Pancreas (tissue), 10 donors: Measurements from ENCODE around the gene SMIM9. TPM values are rescaled to one million over a fixed set of nuclear protein-coding genes. Genes with fewer than 3 reads are reported as not detected.
"Not testable (repeated sequence)": the region's sequence is repeated elsewhere in the genome, so short reads cannot be mapped to it uniquely, and the experiment has no call there.

ENCODE experiments used
- ATAC-seq, 4 donors: fragments of 200-7000 bp; cut with Tn5 transposase; one replicate each; pipeline versions ENCODE4 v1.8.0 to v1.9.1; 2020; ENCODE audit warnings: mild to moderate bottlenecking in 4 of 4, moderate library complexity in 4 of 4
- DNase-seq, 6 donors: peaks; one replicate each; pipeline ENCODE4 v3.0.0-alpha.2; 2020
- FAIRE-seq: peaks from 2 replicates; lab custom pipeline; 2012; peaks lifted over from hg19 to GRCh38; lab: Jason Lieb, UNC
- H3K27ac ChIP-seq, 4 donors: fragments of 200-600 bp; sonication (generic); 1 replicate in 3 of 4; 2 replicates in 1 of 4; pipeline versions ENCODE4 v1.5.0 to v1.8.0; 2020
- H3K27me3 ChIP-seq, 4 donors: fragments of 200-600 bp; one replicate each; pipeline ENCODE4 v1.8.0; 2021
- H3K36me3 ChIP-seq, 3 donors: fragments of 200-600 bp; sonication (generic) in 1 of 3; one replicate each; pipeline versions ENCODE4 v1.5.0 to v1.8.0; 2020 to 2021
- H3K4me1 ChIP-seq, 3 donors: fragments of 200-600 bp; one replicate each; pipeline ENCODE4 v1.8.0; 2021
- H3K4me3 ChIP-seq, 4 donors: fragments of 200-600 bp; sonication (generic) in 2 of 4; one replicate each; pipeline versions ENCODE4 v1.5.0 to v1.8.0; 2020 to 2021
- H3K9me3 ChIP-seq, 4 donors: fragments of 200-600 bp; one replicate each; pipeline ENCODE4 v1.8.0; 2021
- whole genome bisulfite sequencing, 2 donors: extraction: QIAGEN DNeasy Blood & Tissue Kit; methylation state at CpG; one replicate each; pipeline ENCODE4 v1.1.7; 2013; 5-methylcytosine and 5-hydroxymethylcytosine counted together
- intact Hi-C, 3 donors: fragments of 100-400 bp; cut with DNase I; formaldehyde crosslinking; loops; one replicate each; pipeline versions ENCODE4 v1.11.1 to v1.14.2; 2022
- polyA plus RNA-seq, 2 donors: library from polyadenylated mRNA; stranded (reverse); fragments of 200-250 nt; gene quantifications; one replicate each; pipeline ENCODE4 v1.2.3, GENCODE V29; 2013
- total RNA-seq, 6 donors: library from RNA; stranded (reverse); fragmentation: NEBNext Ultra II Directional in 4 of 6; extraction: Animal tissue kit (Norgen Biotek cat#: 25700) in 4 of 6; gene quantifications; one replicate each; pipeline versions ENCODE4 v1.2.1 to v1.2.4, GENCODE V29; 2021 to 2023
- TF ChIP-seq, protein P1 (sequence below), 4 donors: fragments of 200-600 bp; sonication (generic) in 3 of 4; IDR thresholded peaks; one replicate each; pipeline versions ENCODE4 v1.5.0 to v1.8.0; 2021; ENCODE audit warnings: antibody characterized with exemption in 4 of 4
- donor health status: healthy with polysubstance abuse.
- donor health status: DM: no; HTN: no; CAD: no; lungs with moderate emphysema.
- donor health status: DM: no; HTN: no; CAD: no.
- donor health status: control.
- donor health status: control.
- donor health status: Bipolar disorder and iron deficiency.
- donor health status: DM: yes; HTN: yes; CAD: no.
- donor health status: DM: no; HTN: no; CAD: no.
- donor health status: DM: no; HTN: no; CAD: no.
- donor health status: DM: yes; HTN: yes; CAD: no.

The SMIM9 gene
- total and polyA plus RNA-seq, 8 donors = not detected

DNA sequence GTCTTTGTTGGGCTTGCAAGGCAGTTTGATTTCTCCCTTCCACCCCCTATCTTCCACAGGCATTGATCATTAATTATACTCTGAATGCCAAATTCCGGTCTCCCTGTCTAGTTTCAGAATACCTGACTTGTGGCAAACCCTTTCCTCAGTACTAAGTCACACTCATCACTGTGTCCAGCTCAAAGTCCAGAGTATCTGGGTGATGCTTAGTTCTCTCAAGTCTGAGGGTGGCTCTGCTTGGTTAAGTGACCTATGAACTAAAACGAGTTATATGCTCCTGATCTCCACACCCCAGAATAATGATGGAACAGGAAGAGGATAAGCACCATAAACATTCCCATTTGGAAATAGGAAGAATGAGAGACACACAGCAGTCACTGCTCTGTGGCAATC lies 6.5 kb downstream of the SMIM9 start:
- Histone ChIP-seq H3K4me3 (no peak overlapping the region), H3K27me3 (no peaks in the 10 kb centered on the region), H3K4me1 (no peaks in the 10 kb centered on the region), H3K27ac (no peak overlapping the region), H3K36me3 (no peaks in the 10 kb centered on the region), H3K9me3 (no peaks in the 10 kb centered on the region)
- intact Hi-C loops = no loop called here
- DNase-seq (no peak), FAIRE-seq (no peak), ATAC-seq (no peak)
- WGBS, 2 donors = 63 to 80% methylated on average over 2 of the region's 2 CpGs
- TF ChIP-seq, protein P1, sequence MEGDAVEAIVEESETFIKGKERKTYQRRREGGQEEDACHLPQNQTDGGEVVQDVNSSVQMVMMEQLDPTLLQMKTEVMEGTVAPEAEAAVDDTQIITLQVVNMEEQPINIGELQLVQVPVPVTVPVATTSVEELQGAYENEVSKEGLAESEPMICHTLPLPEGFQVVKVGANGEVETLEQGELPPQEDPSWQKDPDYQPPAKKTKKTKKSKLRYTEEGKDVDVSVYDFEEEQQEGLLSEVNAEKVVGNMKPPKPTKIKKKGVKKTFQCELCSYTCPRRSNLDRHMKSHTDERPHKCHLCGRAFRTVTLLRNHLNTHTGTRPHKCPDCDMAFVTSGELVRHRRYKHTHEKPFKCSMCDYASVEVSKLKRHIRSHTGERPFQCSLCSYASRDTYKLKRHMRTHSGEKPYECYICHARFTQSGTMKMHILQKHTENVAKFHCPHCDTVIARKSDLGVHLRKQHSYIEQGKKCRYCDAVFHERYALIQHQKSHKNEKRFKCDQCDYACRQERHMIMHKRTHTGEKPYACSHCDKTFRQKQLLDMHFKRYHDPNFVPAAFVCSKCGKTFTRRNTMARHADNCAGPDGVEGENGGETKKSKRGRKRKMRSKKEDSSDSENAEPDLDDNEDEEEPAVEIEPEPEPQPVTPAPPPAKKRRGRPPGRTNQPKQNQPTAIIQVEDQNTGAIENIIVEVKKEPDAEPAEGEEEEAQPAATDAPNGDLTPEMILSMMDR (IDR thresholded peaks at IDR 0.05) = no peak

GRCh38 chrX:154827194-154828015 lies 7.1 kb downstream of the SMIM9 start:
- FAIRE-seq (no peak), ATAC-seq (no peak), DNase-seq (no peak)
- 42 to 63% methylated on average over 4 of the region's 4 CpGs for WGBS, 2 donors
- TF ChIP-seq, protein P1 (IDR thresholded peaks at IDR 0.05) = no peak
- Histone ChIP-seq H3K27me3 (no peaks in the 10 kb centered on the region), H3K27ac (no peak overlapping the region), H3K36me3 (no peaks in the 10 kb centered on the region), H3K4me1 (no peaks in the 10 kb centered on the region), H3K4me3 (no peak overlapping the region), H3K9me3 (no peaks in the 10 kb centered on the region)
- intact Hi-C loops = no loop called here

DNA sequence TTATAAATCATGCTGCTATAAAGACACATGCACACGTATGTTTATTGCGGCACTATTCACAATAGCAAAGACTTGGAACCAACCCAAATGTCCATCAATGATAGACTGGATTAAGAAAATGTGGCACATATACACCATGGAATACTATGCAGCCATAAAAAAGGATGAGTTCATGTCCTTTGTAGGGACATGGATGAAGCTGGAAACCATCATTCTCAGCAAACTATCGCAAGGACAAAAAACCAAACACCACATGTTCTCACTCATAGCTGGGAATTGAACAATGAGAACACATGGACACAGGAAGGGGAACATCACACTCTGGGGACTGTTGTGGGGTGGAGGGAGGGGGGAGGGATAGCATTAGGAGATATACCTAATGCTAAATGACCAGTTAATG lies 8.9 kb downstream of the SMIM9 start:
- FAIRE-seq, H3K27ac ChIP-seq, H3K36me3 ChIP-seq, H3K4me3 ChIP-seq, ATAC-seq, H3K9me3 ChIP-seq, H3K4me1 ChIP-seq, DNase-seq, H3K27me3 ChIP-seq, intact Hi-C loops: not testable (repeated sequence)
- WGBS, 2 donors = no CpG with 5 or more reads among the region's 3 CpGs

DNA sequence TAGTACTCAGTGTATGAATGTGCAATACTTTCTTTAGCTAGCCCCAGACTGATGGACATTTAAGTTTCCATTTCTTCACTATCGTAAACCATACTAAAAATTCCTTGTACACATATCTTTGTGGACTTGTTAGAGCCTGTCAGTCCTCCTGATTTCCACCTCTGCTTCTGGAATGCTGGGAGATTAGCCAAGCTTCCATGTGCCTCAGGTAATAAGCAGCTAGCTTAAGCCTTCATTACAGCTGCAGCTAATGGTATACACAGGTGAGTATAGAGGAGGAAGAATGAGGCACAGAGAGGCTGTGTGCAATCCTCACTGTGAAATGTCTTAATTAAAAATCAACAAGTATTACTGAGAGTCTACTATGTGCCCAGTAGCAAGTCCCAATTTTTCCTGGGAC lies 9.8 kb downstream of the SMIM9 start:
- TF ChIP-seq, protein P1 (IDR thresholded peaks at IDR 0.05) = no peak
- H3K27ac ChIP-seq = no peak overlapping the region
- H3K4me3 ChIP-seq = no peak overlapping the region
- DNase-seq (no peak), FAIRE-seq (no peak), ATAC-seq (no peak)
- WGBS, 2 donors = 41 to 58% methylated on average over 1 of the region's 1 CpG
- intact Hi-C loops = no loop called here
- H3K9me3 ChIP-seq = no peaks in the 10 kb centered on the region
- H3K4me1 ChIP-seq = no peaks in the 10 kb centered on the region
- no peaks in the 10 kb centered on the region for H3K27me3 ChIP-seq
- no peaks in the 10 kb centered on the region for H3K36me3 ChIP-seq

DNA sequence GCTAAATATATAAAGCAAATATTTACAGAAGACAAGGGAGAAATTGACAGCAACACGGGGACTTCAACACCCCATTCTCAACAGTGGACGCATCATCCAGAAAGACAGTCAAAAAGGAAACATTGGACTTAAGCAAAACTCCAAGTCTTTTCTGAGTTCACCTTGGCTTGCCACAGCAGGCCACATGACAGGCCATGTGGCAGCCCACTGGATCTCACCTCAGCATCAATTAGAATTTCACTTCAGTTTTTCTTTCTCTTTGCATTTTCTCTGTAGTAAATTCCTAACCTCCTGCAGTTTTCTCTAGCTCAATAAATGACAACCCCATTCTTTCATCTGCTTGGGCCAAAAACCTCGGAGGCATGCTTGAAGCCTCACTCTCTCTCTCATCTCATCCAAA lies 12.4 kb downstream of the SMIM9 start:
- FAIRE-seq = no peak
- WGBS, 2 donors = 70 to 81% methylated on average over 3 of the region's 3 CpGs
- H3K9me3 ChIP-seq = no peaks in the 10 kb centered on the region

More for the DNA sequence above, 12.4 kb downstream of the SMIM9 start:
- Histone ChIP-seq H3K36me3 (no peaks in the 10 kb centered on the region), H3K27me3 (peaks cover 0 to 2% (median 0%) of the 10 kb centered on the region in 4 donors), H3K4me1 (no peaks in the 10 kb centered on the region), H3K27ac (no peak overlapping the region), H3K4me3 (no peak overlapping the region)
- intact Hi-C loops = no loop called here
- TF ChIP-seq, protein P1 (IDR thresholded peaks at IDR 0.05) = no peak
- ATAC-seq (no peak), DNase-seq (no peak)
